A549 (cell line): Measurements from ENCODE around the gene MSN.
"Not testable (repeated sequence)": the region's sequence is repeated elsewhere in the genome, so short reads cannot be mapped to it uniquely, and the experiment has no call there.

Experiments
- FOSL2 ChIP-seq, 2 experiments: fragments of 450-650 bp in 1 of 2; fragments of >200 bp in 1 of 2; sonication (Bioruptor Twin) in 1 of 2; formaldehyde crosslinking; IDR thresholded peaks; 2 replicates each; pipeline versions ENCODE4 v1.5.0 to v1.6.1; 2016 to 2020; ENCODE audit warnings: mild to moderate bottlenecking in 1 of 2, moderate library complexity in 1 of 2
- PBX3 ChIP-seq: IDR thresholded peaks from 2 replicates; pipeline ENCODE4 v1.6.1; 2012
- POLR2A ChIP-seq: IDR thresholded peaks from 2 replicates; pipeline ENCODE4 v1.6.1; 2012; ENCODE audit warnings: mild to moderate bottlenecking, low read length
- RAD21 ChIP-seq, 2 experiments: fragments of >200 bp in 1 of 2; sonication (Bioruptor Twin) in 1 of 2; formaldehyde crosslinking in 1 of 2; IDR thresholded peaks in 1 of 2; conservative IDR thresholded peaks in 1 of 2; 2 replicates in 1 of 2; 3 replicates in 1 of 2; pipeline ENCODE4 v1.6.1; 2012 to 2018; ENCODE audit warnings: inconsistent platforms in 1 of 2
- SREBF2 ChIP-seq: fragments of 450-650 bp; IDR thresholded peaks from 2 replicates; pipeline ENCODE4 v1.6.1; 2014; ENCODE audit warnings: mild to moderate bottlenecking, moderate library complexity
- ZNF302 ChIP-seq: fragments of 250-450 bp; sonication (Bioruptor Pico); IDR thresholded peaks from 2 replicates; pipeline ENCODE4 v1.9.0; 2021; ENCODE audit warnings: inconsistent platforms, mild to moderate bottlenecking, moderate library complexity
- TF ChIP-seq, protein P1 (sequence below): fragments of >200 bp; sonication (Bioruptor Twin); formaldehyde crosslinking; IDR thresholded peaks from 3 replicates; pipeline ENCODE4 v1.5.1; 2016

DNA sequence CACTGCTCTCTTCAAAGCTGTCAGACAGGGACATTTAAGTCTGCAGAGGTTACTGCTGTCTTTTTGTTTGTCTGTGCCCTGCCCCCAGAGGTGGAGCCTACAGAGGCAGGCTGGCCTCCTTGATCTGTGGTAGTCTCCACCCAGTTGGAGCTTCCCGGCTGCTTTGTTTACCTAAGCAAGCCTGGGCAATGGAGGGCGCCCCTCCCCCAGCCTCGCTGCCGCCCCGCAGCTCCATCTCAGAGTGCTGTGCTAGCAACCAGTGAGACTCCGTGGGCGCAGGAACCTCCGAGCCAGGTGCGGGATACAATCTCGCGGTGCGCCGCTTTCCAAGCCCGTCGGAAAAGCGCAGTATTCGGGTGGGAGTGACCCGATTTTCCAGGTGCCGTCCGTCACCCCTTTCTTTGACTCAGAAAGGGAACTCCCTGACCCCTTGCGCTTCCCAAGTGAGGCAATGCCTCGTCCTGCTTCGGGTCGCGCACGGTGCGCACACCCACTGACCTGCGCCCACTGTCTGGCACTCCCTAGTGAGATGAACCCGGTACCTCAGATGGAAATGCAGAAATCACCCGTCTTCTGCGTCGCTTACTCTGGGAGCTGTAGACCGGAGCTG is 47.3 kb upstream of the MSN start:
- TF ChIP-seq FOSL2 (IDR thresholded peaks at IDR 0.05); FOSL2 (CRISPR knock-in tag; IDR thresholded peaks at IDR 0.05); SREBF2; PBX3; ZNF302; RAD21 (conservative IDR thresholded peaks at IDR 0.05 in 1 of 2, IDR thresholded peaks at IDR 0.05 in 1 of 2); POLR2A: not testable (repeated sequence)
- TF ChIP-seq, protein P1, sequence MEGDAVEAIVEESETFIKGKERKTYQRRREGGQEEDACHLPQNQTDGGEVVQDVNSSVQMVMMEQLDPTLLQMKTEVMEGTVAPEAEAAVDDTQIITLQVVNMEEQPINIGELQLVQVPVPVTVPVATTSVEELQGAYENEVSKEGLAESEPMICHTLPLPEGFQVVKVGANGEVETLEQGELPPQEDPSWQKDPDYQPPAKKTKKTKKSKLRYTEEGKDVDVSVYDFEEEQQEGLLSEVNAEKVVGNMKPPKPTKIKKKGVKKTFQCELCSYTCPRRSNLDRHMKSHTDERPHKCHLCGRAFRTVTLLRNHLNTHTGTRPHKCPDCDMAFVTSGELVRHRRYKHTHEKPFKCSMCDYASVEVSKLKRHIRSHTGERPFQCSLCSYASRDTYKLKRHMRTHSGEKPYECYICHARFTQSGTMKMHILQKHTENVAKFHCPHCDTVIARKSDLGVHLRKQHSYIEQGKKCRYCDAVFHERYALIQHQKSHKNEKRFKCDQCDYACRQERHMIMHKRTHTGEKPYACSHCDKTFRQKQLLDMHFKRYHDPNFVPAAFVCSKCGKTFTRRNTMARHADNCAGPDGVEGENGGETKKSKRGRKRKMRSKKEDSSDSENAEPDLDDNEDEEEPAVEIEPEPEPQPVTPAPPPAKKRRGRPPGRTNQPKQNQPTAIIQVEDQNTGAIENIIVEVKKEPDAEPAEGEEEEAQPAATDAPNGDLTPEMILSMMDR: not testable (repeated sequence)
